ENCODE results near the gene PCDH7. TPM values are rescaled to one million over a fixed set of nuclear protein-coding genes. Genes with fewer than 3 reads are reported as not detected.

Gene PCDH7
- total RNA-seq, 1 experiment from 2014 or later, result 16.3 TPM

DNA sequence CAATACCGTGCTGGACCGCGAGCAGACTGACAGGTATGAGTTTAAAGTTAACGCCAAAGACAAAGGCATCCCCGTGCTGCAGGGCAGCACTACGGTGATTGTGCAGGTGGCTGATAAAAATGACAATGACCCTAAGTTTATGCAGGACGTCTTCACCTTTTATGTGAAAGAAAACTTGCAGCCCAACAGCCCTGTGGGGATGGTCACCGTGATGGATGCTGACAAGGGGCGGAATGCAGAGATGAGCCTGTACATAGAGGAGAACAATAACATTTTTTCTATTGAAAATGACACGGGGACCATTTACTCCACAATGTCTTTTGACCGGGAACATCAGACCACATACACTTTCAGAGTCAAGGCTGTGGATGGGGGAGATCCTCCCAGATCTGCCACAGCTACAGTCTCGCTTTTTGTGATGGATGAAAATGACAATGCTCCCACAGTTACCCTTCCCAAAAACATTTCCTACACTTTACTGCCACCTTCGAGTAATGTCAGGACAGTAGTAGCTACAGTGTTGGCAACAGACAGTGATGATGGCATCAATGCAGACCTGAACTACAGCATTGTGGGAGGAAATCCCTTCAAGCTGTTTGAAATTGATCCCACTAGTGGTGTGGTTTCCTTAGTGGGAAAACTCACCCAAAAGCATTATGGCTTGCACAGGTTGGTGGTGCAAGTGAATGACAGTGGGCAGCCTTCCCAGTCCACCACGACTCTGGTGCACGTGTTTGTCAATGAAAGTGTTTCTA lies 3.2 kb downstream of the PCDH7 start:
- Histone ChIP-seq H3K27me3 (replicated peaks; ENCODE audit: control insufficient read depth, insufficient read depth, low read length) (no peaks in the 10 kb centered on the region), H3K36me3 (ENCODE audit: control insufficient read depth, insufficient read depth, low read length) (no peaks in the 10 kb centered on the region), H3K9me3 (no peaks in the 10 kb centered on the region), H3K4me1 (0 out of 2 replicates have a peak, but pooled peaks cover 5% of the 10 kb centered on the region), H3K4me3 (ENCODE audit: low read depth, low read length) (no peak overlapping the region)
- Mint-ChIP-seq H3K9me3 (ENCODE audit: unreplicated experiment) (no peaks in the 10 kb centered on the region), H3K36me3 (ENCODE audit: insufficient read depth, unreplicated experiment) (peaks cover 40% of the 10 kb centered on the region), H3K4me3 (ENCODE audit: unreplicated experiment) (peak overlapping the region; percentile 63), H3K27ac (ENCODE audit: unreplicated experiment) (no peak overlapping the region), H3K4me1 (ENCODE audit: low read depth, unreplicated experiment) (no peaks in the 10 kb centered on the region), H3K27me3 (ENCODE audit: insufficient read depth, unreplicated experiment) (no peaks in the 10 kb centered on the region)
- DNase-seq, result no peak
- intact Hi-C loops (cut with micrococcal nuclease; ENCODE audit: unreplicated experiment), result no loop called here
- BruUV-seq (replicated peaks), result no TSS peak
- POLR2A ChIA-PET, result no interaction called here
- TF ChIP-seq, protein P1, sequence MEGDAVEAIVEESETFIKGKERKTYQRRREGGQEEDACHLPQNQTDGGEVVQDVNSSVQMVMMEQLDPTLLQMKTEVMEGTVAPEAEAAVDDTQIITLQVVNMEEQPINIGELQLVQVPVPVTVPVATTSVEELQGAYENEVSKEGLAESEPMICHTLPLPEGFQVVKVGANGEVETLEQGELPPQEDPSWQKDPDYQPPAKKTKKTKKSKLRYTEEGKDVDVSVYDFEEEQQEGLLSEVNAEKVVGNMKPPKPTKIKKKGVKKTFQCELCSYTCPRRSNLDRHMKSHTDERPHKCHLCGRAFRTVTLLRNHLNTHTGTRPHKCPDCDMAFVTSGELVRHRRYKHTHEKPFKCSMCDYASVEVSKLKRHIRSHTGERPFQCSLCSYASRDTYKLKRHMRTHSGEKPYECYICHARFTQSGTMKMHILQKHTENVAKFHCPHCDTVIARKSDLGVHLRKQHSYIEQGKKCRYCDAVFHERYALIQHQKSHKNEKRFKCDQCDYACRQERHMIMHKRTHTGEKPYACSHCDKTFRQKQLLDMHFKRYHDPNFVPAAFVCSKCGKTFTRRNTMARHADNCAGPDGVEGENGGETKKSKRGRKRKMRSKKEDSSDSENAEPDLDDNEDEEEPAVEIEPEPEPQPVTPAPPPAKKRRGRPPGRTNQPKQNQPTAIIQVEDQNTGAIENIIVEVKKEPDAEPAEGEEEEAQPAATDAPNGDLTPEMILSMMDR (IDR thresholded peaks at IDR 0.05; ENCODE audit: insufficient read depth in 1 of 2, low read depth in 1 of 2, low read length in 1 of 2, severe bottlenecking in 1 of 2, unreplicated experiment in 1 of 2), result no peak
- CTCF ChIA-PET, result no interaction called here

DNA sequence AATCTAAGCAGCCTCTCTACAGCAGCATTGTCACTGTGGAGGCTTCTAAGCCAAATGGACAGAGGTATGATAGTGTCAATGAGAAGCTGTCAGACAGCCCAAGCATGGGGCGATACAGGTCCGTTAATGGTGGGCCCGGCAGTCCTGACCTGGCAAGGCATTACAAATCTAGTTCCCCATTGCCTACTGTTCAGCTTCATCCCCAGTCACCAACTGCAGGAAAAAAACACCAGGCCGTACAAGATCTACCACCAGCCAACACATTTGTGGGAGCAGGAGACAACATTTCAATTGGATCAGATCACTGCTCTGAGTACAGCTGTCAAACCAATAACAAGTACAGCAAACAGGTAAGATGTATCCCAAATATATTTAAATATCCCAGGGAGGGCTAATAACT lies 4.1 kb downstream of the PCDH7 start:
- H3K36me3 ChIP-seq (ENCODE audit: control insufficient read depth, insufficient read depth, low read length), result no peaks in the 10 kb centered on the region
- Mint-ChIP-seq H3K36me3 (ENCODE audit: insufficient read depth, unreplicated experiment) (peaks cover 34% of the 10 kb centered on the region), H3K4me3 (ENCODE audit: unreplicated experiment) (peak overlapping the region; percentile 63), H3K27ac (ENCODE audit: unreplicated experiment) (no peak overlapping the region), H3K4me1 (ENCODE audit: low read depth, unreplicated experiment) (no peaks in the 10 kb centered on the region), H3K27me3 (ENCODE audit: insufficient read depth, unreplicated experiment) (no peaks in the 10 kb centered on the region), H3K9me3 (ENCODE audit: unreplicated experiment) (no peaks in the 10 kb centered on the region)
- H3K4me3 ChIP-seq (ENCODE audit: low read depth, low read length), result no peak overlapping the region
- intact Hi-C loops (cut with micrococcal nuclease; ENCODE audit: unreplicated experiment), result no loop called here
- no peaks in the 10 kb centered on the region for H3K27me3 ChIP-seq (replicated peaks; ENCODE audit: control insufficient read depth, insufficient read depth, low read length)
- TF ChIP-seq, protein P1 (IDR thresholded peaks at IDR 0.05; ENCODE audit: insufficient read depth in 1 of 2, low read depth in 1 of 2, low read length in 1 of 2, severe bottlenecking in 1 of 2, unreplicated experiment in 1 of 2), result no peak
- ChIA-PET CTCF (no interaction called here), POLR2A (no interaction called here)
- no TSS peak for BruUV-seq (replicated peaks)
- 0 out of 2 replicates have a peak, but pooled peaks cover 5% of the 10 kb centered on the region for H3K4me1 ChIP-seq
- DNase-seq, result no peak
- H3K9me3 ChIP-seq, result no peaks in the 10 kb centered on the region

DNA sequence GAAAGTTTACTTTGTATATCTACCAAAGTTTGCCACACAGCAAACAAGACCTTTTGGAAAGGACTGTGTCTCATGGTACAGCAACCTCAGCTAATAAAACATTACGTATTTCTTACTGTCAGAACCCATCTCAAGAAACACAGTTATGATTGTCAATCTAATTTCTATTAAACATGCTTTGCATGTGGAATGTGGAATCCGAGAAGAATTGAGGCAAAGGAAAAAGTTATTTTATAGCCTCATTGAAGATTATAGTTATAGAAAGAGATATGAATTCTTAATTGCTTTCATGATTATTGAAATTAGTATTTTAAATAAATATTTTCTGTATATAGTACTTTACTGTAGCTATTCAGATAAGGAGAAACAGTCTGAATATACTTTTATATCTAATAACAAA lies 5.4 kb downstream of the PCDH7 start:
- POLR2A ChIA-PET, result no interaction called here
- TF ChIP-seq, protein P1 (IDR thresholded peaks at IDR 0.05; ENCODE audit: insufficient read depth in 1 of 2, low read depth in 1 of 2, low read length in 1 of 2, severe bottlenecking in 1 of 2, unreplicated experiment in 1 of 2), result no peak
- H3K27me3 ChIP-seq (replicated peaks; ENCODE audit: control insufficient read depth, insufficient read depth, low read length), result no peaks in the 10 kb centered on the region
- H3K27ac Mint-ChIP-seq (ENCODE audit: unreplicated experiment), result no peak overlapping the region
- CTCF ChIA-PET, result no interaction called here
- no peaks in the 10 kb centered on the region for H3K36me3 ChIP-seq (ENCODE audit: control insufficient read depth, insufficient read depth, low read length)
- H3K27me3 Mint-ChIP-seq (ENCODE audit: insufficient read depth, unreplicated experiment), result no peaks in the 10 kb centered on the region
- BruUV-seq (replicated peaks), result no TSS peak
- H3K4me3 ChIP-seq (ENCODE audit: low read depth, low read length), result no peak overlapping the region
- DNase-seq, result no peak
- H3K4me3 Mint-ChIP-seq (ENCODE audit: unreplicated experiment), result no peak overlapping the region
- H3K4me1 Mint-ChIP-seq (ENCODE audit: low read depth, unreplicated experiment), result no peaks in the 10 kb centered on the region
- H3K4me1 ChIP-seq, result 0 out of 2 replicates have a peak, but pooled peaks cover 5% of the 10 kb centered on the region
- H3K9me3 Mint-ChIP-seq (ENCODE audit: unreplicated experiment), result no peaks in the 10 kb centered on the region
- intact Hi-C loops (cut with micrococcal nuclease; ENCODE audit: unreplicated experiment), result no loop called here
- H3K36me3 Mint-ChIP-seq (ENCODE audit: insufficient read depth, unreplicated experiment), result peaks cover 25% of the 10 kb centered on the region
- no peaks in the 10 kb centered on the region for H3K9me3 ChIP-seq
